GM12801 (cell line): ENCODE data around the gene HRK.

ENCODE experiments used
- CTCF ChIP-seq: IDR thresholded peaks from one replicate; pipeline ENCODE4 v1.5.1; 2011; ENCODE audit warnings: control low read depth; ENCODE audit not compliant: insufficient read length; ENCODE audit errors: extremely low read depth

HRK gene

GRCh38 chr12:116922194-116922897 lies 41.1 kb upstream of the HRK start:
- TF ChIP-seq CTCF, result no peak

DNA sequence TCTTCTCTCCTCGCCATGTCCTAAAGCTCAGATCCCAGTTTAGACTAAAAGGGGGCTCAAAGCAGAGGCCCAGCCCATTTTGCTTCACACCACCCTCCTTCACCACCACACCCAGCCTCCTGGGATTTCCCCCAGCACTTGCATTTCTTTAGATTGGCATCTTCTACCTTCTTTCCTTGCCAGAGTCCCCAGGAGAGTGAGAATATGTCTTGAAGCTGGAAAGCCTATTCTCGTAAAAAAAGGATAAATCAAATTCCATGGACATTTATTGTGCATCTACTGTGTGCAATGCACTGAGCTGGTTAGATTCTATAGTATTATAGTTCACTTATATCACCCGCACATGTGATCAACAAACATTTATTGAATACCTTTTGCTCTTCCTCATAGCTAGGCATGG lies 39.7 kb upstream of the HRK start:
- no peak for TF ChIP-seq CTCF

DNA sequence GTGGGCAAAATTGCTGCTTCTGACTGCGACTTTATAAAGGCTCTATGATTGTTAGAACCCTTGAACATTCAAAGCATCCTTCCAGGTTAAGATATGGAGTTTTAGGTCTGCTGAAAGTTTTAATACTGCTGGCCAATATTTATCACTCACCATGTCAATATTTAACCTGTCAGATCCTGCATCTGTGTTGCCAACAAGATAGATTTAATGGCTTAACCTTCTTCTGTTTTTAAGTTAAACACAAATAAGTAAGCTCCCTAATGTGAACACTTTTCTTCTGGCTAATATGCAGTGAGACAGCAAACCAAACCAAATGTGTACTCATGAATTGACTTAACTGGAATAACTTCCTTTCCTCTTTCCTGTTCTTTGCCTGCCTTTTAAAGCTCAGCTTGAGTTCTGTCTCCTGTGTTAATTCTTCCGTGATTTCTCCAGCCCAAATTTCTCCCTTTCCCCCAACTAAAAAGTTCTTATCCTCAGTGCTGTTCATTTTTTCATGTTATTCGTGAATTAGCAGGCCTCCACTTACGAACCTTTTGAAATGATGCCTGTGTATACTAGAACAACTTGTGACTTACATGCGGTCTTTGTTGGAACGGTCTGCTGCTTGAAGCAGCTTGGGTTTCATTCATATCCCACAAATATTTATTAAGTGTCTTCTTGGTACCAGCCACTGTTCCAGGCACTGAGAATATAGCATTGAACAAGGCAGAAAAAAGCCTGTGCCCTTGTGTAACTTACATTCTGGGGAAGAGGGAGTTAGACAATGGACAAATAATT lies 38.7 kb upstream of the HRK start:
- no peak for TF ChIP-seq CTCF

DNA sequence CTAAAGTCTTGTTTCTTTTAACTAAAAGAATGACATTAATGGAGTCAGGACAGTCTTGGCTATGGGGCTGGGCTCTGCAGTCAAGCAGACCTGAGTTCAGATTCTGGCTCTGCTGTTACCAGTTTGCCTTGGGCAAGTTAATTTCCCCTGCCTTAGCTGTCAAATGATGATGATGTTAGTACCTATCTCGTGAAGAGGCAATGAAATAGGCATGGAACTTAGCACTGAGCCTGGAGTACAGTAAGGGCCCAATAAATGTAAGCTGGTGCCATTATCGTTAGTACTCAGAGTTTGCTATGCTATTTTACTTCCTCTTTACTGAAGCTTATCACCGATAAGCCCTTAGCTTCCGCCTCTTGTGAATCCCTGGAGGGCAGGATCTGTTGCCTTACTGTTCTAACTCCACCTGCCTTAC lies 38.0 kb upstream of the HRK start:
- TF ChIP-seq CTCF, result no peak

DNA sequence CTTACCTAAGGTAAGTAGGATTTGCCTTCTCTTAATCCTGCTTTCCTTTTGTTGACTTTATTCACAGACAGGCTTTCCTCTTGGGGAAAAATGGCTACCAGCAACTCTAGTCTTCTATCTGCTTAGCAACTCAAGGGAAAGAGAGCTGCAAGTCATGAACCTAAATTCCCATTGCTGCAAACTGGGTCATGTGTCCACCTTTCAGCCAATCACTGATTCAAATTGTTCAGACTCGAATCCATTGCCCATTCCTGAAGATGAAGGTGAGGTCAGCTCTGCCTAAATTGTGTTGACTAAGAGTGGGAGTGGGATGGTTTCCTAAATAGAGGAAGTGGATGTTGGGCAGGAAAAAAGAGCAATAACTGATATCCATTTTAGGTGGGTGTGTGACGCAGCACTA lies 37.2 kb upstream of the HRK start:
- TF ChIP-seq CTCF, result no peak

- TF ChIP-seq CTCF, result no peak
Observed at GRCh38 chr12:116916714-116917114, 35.5 kb upstream of the HRK start.

GRCh38 chr12:116916122-116916521 lies 34.9 kb upstream of the HRK start:
- TF ChIP-seq CTCF, result no peak
